CD4-positive, alpha-beta T cell treated with Interleukin-2 at 100 ng/mL for 4 hours (primary cell): Measurements from ENCODE around the gene ARID5A.
A peak's percentile ranks its signal among the peaks of the same experiment; 100 is the strongest.
"Not testable (repeated sequence)": the region's sequence is repeated elsewhere in the genome, so short reads cannot be mapped to it uniquely, and the experiment has no call there.

Experiments
- DNase-seq: peaks from one replicate; pipeline ENCODE4 v3.0.0-alpha.2; 2020; ENCODE audit warnings: low spot score

ARID5A gene

GRCh38 chr2:96557421-96557820 is 20.9 kb downstream of the ARID5A start:
- not testable (repeated sequence) for DNase-seq

GRCh38 chr2:96558061-96558460 is 21.5 kb downstream of the ARID5A start:
- DNase-seq = no peak

- no peak for DNase-seq
Observed at GRCh38 chr2:96558485-96558884, 21.9 kb downstream of the ARID5A start.

- DNase-seq = no peak
Observed at GRCh38 chr2:96564026-96564425, 27.5 kb downstream of the ARID5A start.

DNA sequence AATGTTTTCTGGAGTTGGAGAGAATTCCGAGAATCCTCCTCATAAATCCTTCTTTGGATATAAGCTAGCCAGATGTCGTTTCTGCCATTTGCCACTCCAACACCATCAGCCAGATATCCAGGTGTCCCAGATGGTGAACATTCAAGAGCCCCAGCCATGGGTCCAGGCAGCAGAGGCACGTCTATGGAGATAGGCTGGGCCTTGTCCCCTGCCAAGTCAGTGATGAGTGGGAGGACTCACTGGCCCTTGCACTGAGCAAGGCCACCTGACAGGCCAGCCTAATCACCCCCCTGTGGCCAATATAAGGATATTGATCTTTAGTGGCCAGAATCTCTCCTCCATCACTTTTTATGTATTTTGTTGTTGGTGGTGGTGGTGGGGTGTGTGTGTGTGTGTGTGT is 28.0 kb downstream of the ARID5A start:
- no peak for DNase-seq

DNA sequence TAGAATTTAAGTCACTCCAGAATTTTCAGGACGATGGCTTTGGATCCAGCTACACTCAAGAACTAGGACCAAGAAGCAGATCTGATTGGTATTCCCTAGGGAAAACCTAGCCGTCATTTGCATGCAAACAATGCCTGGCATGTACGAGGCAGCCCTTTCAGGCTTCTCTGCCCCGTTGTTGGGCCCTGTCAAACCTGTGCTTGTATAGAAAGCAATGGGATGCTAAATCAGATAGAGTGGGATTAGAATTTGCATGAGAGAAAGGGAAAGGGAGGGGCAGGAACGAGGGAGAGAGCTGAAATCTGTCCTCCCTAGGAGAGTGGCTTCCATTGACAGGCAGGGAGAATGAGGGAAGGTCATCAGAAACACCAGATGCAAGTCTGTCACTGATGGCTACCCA is 28.6 kb downstream of the ARID5A start:
- no peak for DNase-seq

- no peak for DNase-seq
Observed at GRCh38 chr2:96568094-96568493, 31.5 kb downstream of the ARID5A start.

- no peak for DNase-seq
Observed at GRCh38 chr2:96574364-96574763, 37.8 kb downstream of the ARID5A start.

DNA sequence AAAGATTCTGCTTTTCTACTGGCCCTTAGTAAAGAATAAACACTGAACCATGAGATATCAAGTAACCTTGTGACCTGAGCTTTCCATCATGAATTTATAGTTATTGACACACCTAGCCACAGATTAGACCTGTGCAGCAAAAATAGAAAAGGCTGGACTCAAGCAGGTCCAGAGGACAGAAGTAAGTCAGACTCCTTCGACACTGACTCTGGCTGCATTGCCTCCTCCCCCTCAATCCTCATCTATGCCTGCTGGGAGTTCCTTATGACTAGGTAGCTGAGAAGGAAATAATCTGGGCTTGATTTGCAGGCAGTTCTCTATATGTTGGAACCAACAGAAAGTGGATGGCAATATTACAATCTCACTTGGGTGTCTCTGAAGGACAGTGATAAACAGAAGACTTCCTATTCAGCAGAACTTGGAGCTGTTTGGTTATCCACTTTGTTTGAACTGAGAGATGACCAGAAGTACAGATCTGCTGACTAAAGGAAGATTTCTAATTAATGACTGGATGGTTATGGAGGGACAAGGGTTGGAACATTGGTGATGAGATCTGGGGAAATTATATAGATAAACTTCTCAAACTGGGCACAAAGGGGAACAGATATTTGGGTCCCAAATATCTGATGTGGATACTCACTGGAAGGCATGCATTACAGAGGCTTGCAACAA is 39.4 kb downstream of the ARID5A start:
- DNase-seq = no peak

DNA sequence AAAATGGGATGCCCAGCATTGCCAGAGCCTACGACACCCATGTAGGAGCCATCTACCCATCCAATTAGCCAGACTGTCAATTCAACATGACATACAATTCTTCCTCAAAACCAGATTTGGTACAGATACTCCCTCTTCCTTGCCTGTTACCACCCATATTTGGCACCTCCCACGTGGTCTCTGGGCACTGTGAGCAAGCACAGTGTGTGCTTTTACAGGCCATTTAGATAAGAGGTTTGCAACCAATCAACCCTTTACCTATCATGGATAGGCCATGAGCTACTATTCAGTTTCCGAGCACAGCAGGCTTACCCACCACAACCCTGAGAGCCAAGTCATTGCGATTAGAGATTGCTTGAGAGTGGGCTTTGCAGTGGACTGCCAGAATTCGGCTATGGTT is 40.9 kb downstream of the ARID5A start:
- DNase-seq = no peak

GRCh38 chr2:96578731-96579130 is 42.2 kb downstream of the ARID5A start:
- no peak for DNase-seq

- DNase-seq = no peak
Observed at GRCh38 chr2:96579422-96579821, 42.9 kb downstream of the ARID5A start.

DNA sequence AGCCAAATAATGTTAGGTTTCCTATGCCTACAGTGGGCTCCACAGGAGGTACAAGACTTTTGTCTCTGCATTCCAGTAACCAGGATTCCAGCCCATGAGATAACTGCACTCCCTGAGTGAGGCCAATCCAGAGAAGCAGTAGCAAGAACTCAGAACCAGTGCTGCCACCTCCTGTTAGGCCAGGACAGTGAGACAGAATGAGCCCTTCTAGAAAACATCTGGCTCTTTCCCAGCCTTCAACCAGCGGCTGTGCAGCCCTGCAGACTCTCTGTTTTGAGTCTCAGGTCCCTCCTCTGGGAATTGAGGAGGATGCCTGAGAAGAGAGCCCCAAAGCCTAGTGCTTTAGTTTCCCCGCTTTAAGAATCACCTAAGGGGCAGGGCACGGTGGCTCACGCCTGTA is 44.2 kb downstream of the ARID5A start:
- DNase-seq = no peak

DNA sequence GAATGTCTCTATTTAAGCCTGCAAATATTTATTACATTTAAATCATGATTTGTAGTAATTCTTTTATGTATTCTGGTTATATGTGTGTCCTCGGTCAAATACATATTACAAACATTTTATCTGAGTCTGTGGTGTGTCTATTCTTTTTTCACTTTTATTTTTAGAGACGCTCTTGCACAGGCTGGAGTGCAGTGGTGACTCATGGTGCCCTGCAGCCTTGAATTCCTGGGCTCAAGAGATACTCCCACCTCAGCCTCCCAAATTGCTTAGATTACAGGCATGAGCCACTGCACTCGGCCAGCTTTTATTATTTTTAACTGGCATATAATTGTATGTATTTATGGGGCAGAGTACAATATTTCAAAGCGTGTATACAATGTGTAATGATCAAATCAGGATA is 47.5 kb downstream of the ARID5A start:
- no peak for DNase-seq

DNA sequence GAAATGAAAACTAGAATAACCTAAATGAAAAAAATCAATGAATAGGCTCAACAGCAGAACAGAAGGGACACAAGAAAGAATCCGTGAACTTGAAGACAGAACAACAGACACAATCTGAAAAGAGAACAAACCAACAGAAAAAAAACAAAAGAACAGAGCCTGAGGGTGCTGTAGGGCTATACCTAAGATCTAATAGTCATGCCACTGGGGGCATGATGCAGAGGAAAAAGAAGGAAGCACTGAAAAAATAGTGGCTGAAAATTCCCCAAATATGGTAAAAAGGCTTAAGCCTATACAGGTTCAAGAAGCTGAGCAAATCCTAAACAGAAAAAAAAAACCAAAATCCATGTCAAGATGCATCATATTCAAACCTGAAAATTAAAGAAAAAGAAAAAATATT is 51.3 kb downstream of the ARID5A start:
- no peak for DNase-seq

DNA sequence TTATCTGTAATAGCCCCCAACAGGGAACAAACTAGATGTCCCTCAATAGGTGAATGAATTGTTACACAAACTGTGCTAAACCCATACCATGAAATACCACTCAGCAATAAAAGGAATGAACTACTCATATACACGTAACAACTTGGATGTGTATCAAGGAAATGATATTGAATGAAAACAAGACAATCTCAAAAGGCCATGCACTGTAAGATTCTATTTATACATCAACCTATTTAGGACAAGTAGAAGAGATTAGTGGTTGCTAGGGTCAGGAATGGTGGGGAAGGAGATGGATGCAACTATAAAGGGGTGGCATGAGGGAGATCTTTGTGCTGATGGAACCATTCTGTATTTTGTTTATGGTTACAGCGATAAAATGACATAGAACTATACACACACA is 54.5 kb downstream of the ARID5A start:
- no peak for DNase-seq

DNA sequence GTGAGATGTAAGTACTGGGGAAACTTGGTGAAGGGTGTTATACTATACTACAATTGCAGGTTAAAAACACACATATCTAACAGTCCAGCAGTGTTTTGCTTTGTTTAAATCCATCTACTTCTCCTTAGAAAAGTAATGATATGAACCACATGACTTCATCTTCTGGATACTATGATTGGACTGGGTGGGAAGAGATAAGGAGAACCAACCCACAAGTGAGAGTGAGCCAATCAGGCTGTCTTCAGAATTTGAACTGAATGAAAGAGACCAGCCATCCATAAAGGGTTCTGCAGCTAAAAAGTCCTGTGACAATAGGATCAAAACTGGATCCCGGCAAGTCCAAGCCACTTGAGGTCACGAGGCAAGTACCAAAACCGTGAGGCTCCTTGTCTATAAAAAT is 54.9 kb downstream of the ARID5A start:
- no peak for DNase-seq

DNA sequence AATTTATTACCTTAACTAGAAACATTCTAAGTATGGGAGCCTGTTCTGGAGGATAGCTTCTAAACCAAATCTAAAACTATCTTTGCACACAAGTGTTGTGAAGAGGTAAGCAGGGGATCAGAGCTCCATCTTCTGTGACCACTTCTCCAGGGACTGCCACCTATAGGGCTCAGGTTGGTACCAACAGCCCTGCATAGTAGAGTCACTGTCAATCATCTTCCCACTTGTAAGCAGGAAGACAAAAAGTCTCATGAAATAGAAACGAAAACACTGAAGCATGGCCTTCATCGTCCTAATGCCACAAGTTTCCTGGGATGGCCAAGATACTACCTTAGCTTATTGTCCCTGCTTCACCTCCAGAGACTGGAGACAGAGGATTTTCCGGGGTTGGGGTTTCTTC is 57.7 kb downstream of the ARID5A start:
- DNase-seq = peak; percentile 6

GRCh38 chr2:96594691-96595152 is 58.2 kb downstream of the ARID5A start:
- DNase-seq = peak; percentile 34

DNA sequence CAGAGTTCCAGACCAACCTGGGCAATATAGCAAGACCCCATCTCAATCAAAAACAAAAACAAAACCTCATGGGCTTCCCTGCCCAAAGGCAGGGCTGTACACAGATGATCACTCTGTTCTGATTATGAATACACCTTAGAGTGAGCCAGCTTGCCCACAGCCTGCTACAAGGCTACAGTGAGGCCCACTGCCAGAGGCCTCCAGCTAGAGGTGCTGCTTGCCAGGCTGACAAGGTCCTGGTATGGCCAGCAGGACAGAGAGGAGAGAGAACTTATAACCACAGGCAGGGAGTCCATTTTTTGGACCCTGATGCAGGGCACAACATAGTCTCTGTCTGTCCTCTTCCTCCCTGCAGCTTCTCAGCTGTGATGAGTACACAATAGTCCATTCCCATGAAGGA is 60.0 kb downstream of the ARID5A start:
- no peak for DNase-seq

GRCh38 chr2:96599941-96600340 is 63.4 kb downstream of the ARID5A start:
- DNase-seq = no peak

GRCh38 chr2:96601382-96602292 is 65.1 kb downstream of the ARID5A start:
- no peak for DNase-seq
